OCI-M2 (cell line): ENCODE data around the gene CDCP1.

Experiments used
- DNase-seq: peaks from one replicate; lab custom pipeline; 2025; ENCODE audit not compliant: unreplicated experiment; lab: John Stamatoyannopoulos, UW

The CDCP1 gene, protein sequence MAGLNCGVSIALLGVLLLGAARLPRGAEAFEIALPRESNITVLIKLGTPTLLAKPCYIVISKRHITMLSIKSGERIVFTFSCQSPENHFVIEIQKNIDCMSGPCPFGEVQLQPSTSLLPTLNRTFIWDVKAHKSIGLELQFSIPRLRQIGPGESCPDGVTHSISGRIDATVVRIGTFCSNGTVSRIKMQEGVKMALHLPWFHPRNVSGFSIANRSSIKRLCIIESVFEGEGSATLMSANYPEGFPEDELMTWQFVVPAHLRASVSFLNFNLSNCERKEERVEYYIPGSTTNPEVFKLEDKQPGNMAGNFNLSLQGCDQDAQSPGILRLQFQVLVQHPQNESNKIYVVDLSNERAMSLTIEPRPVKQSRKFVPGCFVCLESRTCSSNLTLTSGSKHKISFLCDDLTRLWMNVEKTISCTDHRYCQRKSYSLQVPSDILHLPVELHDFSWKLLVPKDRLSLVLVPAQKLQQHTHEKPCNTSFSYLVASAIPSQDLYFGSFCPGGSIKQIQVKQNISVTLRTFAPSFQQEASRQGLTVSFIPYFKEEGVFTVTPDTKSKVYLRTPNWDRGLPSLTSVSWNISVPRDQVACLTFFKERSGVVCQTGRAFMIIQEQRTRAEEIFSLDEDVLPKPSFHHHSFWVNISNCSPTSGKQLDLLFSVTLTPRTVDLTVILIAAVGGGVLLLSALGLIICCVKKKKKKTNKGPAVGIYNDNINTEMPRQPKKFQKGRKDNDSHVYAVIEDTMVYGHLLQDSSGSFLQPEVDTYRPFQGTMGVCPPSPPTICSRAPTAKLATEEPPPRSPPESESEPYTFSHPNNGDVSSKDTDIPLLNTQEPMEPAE

DNA sequence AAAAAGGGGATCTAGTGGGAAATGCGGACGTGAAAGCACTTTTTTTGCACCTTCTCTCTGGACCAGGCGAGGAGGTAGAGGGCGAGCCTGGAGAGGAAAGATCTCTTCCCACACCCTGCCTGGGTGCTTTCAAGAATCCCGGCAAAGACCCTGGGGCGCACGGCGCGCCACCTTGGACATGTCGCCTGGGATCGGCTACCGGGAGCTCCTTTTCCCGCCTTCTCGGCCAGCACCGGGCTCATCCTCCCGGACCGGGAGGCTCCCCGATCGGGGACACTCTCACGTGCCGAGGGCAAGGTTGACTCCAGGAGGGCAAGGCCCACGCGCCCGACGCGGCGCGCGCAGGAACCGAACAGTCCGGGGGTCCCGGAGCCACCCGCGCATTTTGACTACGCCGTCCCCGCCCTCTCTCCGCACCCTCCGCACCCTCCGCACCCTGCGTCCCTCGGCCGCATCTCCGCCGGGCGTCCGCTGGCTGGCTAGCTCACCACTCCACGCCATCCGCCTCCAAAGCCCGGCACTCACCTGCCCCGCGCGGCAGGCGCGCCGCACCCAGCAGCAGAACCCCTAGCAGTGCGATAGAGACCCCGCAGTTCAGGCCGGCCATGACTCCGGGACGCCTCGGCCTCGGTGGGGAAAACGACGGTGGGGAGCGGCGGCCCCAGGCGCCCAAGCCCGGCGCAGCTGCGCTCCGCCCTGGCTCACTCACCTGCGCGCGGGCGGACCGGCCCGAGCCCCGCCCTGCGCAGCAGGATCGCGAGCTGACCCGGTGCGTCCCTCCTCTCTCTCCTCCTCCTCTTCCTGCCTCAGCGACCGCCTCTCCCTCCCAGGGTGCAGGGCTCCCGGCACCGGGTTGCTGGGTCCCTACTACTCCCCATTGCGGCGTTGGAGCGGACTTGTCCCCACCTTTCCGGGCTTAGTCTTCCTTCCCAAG, at the start of gene CDCP1:
CDCP1 (minus strand) TSS at position 698 of the 934 bp plus-strand sequence; CDS start at position 607, 91 bp downstream.
- DNase-seq = no peak

DNA sequence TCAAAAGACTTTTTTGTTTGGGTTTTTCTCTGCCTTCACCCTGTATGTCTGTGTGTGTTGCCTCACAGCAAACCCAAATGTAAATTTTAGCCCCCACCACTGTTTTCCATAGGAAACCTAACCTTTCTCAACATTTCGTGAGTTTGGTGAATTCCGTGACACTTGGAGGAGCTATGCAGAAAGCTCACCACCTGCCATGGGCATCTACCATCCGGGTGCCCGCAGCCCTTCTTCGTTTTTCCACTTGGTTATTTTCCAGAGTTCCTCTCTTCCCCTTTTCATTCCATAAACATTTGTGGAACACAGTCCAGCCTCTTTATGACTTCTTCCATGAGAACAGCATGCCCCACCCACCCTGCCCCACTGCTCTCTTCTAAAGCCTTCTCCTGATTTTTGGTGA, 48.6 kb upstream of the CDCP1 start:
- no peak for DNase-seq

DNA sequence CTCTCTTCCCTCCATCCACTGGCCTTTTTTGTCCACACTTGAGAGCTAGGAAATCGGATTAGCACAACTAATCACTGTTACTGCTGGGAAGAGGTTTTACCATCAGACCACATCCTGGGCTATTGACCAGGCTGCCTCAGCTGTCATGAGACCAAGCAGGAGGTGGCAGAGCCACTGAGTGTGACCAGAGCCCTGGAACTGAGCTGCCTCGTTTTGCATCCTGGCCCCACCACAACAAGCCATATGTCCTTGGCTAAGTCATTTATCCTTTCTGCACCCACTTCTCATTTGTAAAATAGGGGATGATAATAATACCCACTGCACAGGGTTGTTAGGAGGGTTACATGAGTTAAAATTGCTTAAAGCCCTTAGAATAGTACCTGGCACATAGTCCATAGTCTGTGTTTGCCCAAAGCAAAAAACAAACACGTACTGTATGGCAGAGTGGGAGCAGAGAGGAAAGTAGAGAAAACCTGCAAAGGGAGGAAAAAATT, 45.8 kb upstream of the CDCP1 start:
- DNase-seq = no peak

DNA sequence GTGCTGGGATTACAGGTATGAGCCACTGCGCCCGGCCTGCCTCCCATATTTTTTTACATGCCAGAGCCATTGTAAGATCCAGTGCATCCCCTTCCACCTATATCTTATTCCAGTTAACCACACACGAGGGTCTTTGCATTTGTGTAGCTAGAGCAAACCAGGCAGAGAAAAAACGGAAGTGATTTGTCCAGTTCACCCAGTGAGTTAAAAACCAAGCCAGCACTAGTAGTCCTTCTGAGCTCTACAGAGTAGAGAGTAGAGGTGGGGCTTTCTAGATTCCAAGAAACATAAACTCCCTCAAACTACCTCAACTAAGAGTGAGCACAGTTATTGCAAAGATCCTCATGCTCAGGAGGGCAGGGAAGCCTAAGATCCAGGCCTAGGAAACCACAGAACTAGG, 45.2 kb upstream of the CDCP1 start:
- DNase-seq = no peak

DNA sequence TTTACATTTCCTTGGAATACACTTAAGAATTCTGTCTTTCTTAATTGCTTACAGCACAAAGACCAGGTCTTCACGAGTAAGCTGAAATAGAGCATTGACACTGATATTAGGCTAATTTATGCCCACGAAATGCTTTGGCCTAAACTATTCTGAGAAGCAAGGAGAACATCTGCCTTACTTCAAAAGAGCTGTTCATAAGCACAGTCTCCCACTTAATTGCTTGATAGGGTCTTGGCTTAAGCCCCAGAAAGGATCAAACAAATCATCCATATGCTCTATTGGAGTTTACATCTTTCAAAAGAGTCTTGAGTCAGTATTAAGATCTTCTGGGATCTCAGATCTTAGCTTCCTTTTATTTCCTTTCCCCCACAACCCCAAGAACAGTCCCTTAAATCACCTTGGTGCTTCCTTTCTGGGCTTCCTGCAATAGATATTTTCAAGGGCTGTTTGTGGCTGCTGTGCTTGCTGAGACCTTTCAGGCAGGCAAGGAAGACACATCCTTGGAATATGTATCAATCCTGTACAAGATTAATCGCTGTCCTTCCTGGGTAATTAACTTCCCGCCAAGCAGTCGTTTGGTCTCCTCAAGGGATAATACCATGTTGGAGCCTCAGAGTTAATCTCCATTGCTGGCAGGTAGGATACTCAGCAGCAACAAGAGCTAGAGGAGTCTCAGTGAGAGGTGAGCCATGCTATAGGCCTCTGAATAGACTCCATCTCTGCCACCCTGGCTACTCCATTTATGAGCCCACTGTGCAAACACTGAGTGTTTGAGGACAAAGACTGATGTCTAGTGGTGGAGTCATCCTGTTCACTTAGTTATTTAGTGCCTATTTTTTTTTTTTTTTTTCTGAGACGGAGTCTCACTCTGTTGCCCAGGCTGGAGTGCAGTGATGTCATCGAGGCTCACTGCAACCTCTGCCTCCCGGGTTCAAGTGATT, 42.8 kb upstream of the CDCP1 start:
- DNase-seq = no peak

DNA sequence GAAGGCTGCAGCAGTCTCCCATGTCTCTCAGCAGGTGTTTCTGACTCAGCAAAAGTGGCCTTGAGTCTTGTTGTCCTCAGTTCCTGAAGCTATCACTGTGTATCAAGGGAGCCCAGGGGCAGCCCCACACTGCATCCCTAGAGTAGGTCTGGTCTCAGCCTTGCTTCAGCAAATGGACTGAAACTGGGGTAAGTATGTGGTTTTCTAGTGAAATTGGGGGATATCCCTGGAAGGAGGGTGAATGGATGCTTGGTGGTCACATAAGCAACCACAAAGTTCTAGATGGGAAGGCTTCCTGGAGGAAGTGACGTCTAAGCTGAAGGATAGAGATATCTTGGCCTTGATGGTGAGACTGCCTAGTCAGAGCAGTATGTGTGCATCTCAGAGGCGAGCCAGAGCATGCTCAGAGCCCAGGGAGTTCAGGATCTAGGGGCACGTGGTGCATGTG, 41.5 kb upstream of the CDCP1 start:
- DNase-seq = no peak

DNA sequence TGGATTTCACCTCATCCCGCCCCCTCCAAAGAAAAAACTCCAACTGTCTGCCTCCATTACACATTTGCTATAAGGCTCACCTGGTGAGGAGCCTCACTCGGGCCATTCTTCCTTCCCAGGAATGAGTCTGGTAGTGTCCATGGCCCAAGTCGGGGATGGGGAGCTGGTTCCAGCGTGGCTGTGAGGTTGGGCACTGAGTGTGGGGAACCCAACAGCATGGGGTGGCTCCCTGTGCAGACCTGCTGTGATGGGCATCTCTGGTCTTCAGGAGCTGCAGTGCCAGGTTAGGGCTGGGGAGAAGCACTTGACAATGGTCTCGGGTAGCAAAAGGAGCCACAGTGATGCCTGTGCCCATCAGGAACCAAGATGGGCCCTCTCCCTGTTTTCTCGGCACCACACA, 40.7 kb upstream of the CDCP1 start:
- DNase-seq = no peak

DNA sequence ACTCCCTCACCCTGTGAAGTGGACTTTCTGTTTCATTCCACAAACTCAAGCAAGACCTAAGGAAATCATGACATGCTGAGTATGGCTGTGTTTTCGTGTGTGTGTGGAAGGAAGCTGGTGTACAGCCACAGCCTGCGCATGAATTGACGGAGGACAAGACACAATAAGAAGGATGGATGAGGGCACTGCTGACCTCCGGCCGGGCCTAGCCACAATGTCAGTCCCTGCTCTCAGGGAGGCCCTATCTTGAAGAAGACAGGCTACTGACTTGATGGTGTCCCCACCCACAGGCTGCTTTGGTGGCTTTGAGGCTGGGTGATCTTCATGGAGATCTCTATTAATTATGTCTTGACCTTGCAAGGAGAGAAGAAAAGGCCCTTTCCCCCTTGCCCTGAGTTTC, 39.3 kb upstream of the CDCP1 start:
- no peak for DNase-seq

DNA sequence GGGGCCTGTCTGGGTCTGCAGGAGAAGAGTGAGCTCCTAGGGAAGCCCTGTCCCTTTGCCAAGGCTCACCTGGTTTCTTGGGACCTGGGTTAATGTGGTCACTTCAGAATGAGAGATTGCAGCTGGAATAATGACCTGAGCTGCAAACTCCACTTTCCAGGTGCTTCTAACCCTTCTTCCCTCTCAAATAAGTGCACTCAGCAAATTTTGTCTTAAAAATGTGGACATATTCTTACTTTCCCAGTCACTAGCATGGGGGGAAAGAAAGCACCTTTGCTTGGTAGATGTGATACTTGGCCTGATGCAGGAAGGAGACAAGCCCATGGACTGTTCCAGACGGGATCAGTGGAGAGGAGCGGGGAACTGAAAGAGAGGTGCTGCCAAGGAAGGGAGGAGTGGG, 38.9 kb upstream of the CDCP1 start:
- DNase-seq = no peak

DNA sequence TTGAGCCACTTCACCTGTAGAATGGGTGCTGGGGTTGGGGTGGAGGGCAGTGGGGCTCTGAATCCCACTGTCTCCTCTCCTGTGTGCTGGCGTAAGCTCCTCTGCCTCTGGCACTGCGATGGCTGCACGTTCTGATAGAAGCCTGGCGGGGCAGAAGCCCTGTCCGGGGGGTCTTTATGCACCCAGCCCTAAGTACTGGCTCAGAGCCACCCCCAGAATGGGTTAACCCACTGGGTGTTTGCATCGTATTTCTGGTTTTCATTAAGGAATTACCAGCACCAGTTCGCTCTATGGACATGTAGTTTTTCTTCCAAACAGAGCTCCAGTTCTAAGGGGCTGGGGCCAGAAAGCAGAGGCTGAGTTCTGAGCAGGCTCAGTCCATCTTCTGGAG, 37.7 kb upstream of the CDCP1 start:
- DNase-seq = no peak

DNA sequence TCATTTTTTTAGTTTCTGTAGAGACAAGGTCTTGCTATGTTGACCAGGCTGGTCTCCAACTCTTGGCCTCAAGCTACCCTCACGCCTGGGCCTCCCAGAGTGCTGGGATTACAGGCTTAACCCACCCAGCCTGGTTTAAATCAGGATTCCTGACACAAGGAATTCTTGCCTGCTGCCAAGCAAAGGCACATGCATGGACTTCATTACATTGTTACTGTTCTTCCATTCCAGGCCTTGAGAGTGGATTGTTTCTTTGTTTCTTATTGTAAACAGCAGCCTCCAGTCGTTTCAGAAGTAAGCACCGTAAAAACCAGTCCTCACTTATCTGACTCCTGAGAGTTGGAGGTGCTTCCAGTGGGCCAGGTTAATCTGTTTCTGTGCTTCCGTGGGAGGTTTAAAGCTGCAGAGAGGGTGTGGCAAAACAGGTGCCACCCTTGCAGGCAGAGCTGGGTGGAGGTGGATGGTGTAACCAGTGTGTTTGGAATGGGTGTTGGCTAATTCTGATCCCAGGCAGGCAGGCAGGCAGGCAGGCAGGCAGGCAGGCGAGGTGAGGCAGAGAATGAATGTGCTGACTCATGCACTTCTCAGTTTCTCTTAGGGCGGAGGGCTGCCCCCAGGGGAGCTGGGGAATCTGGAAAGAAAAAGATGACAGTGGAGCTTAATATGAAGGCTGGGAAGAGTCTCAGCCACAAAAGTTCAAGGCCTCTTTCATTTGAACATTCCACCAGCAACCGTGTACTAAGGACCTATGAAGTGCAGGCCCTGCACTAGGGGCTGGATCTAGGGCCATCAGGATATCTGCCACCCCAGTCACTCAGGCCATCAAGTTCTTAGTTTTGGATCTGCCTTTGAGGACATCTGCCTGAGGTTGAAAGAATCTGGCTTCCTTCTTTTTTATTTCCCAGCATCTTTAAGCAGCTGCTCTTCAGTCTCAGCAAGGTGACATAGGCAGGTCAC, 37.0 kb upstream of the CDCP1 start:
- DNase-seq = no peak

DNA sequence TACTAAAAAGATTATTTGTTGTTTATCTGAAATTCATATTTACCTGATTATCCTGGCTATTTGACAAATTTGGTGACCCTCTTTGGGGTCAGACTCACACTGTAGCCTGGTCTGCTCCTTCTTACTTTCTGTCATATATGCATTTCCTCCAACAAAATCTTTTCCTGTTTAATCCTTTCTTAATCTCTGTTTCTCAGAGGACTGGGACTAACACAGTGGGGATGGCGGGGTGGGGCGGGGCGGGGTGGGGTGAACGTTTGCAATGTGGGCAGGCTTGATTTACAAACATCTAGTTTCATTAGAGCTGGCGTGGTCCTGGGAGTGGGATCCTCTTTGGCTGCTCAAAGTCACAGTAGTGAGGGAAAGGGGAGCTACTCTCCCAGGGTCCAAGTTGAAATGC, 35.3 kb upstream of the CDCP1 start:
- DNase-seq = no peak

DNA sequence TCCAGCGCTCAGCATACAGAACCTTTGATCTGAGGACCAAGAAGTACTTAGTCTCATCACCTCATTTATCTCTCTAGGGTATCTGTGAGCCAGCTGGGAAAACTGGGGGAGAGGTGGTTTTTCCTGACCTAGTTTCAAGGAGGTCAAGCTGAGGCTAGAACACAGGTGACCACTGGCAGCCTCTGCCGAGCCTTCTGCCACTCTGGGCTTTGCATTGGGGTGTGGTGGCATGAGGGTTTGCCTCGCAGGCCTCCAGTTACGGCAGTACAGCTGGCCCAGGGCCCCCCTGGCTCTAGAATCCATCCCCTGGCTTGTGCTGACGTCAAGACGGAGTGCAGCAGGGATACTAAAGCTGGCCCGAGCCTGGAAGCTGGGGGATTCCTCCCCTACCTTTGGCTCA, 34.7 kb upstream of the CDCP1 start:
- DNase-seq = no peak

DNA sequence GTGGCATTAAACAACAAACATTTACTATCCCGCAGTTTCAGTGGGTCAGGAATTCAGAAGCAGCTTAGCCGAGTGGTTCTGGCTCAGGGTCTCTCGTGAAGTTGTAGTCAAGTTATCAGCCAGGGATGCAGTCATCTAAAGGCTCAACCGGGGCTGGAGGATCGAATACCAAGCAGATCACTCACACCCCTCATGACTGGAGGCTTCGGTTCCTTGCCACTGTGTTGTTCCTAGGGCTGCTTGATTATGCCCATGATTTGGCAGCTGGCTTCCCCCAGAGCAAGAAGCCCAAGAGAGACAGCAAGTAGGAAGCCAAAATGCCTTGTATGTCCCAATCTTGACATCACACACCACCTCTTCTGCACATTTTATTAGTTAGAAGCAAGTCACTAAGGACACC, 33.9 kb upstream of the CDCP1 start:
- no peak for DNase-seq

DNA sequence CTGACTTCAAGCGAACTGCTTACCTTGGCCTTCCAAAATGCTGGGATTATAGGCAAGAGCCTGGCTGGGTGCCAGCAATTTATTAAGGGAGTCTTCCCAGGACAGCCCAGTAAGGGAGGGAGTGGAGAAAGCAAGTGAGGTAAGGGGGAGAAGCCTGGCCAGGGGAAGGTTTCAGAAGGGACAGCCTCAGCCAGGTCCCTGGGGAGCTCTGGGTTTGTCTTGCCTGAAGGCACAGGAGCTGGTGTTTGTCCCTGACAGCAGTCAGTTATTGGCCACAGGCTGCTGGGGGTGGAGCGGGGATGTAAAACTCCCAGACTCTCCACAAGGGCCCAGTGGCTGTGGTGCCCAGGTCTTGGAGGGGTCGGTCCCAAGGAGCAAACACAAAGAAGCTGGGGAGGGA, 33.0 kb upstream of the CDCP1 start:
- no peak for DNase-seq

DNA sequence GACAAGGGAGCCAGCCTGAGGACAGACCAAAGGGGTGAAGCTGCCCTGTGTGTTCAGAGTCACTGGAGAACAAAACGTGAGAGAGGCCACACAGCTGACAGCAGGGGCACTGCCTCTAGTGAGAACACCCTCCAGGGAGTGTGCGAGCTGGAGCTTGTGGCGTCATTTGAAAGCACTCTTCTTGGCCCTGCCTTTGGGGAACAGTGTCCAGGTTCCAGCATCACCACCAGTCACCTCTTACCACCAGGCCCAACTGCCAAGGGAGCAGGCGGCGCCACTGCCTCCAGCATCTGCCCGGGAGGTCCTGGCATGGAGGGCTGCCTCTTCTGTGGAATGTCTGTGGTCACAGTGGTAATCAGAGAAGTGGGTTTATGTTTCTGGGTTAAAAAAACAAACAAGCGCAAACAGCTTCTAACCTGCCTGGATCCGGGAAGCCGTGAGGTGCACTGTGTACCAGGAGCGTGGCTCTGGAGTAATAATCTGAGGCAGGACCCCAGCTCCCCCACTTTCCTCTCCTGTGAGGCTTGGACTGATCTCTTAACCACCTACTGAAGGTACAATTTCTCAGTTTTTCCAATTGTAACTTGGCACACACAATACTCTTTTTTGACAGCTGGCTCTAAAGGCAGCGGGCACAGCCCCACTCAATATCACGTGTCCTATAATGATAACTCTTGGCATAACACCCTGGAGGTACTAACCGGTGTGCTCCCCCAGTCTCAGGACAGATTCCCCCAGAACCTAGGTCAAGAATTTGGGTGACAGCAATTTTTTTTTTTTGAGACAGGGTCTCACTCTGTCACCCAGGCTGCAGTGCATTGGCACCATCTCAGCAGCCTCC, 32.2 kb upstream of the CDCP1 start:
- DNase-seq = no peak

DNA sequence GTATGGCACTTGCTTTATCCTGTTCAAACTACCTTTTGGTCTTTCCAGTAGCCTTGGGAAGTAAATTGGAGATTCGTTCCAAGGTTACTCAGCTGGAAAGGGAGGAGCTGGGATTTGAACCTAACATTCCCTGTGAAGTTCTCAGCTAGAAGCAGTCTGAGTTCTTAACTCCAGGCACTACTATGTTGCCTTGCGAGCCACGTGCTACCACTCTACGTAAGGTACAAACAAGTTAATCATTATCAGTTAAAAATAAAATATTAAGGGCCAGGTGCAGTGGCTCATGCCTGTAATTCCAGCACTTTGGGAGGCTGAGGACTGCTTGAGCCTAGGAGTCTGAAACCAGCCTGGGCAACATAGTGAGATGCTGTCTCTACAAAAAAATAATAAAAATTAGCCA, 30.7 kb upstream of the CDCP1 start:
- DNase-seq = no peak

DNA sequence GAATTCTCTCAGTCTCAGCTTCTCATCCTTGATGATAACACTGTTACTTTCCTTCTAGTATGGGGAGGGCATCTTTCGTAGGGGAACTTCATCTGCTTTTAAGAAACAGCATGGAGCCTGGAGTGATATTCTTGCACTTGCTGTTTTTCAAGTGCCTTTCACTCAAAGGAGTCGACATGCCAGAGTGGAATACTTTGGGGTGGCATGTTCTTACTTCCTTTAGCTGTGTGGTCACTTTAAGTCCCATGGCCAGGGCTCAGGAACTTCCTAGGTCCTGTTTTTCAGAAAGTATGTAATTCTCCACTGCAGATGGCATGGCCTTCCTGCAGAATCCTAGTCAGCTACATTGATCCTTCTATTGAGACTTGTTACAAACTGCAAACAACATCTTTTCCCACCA, 28.1 kb upstream of the CDCP1 start:
- no peak for DNase-seq
